Subcutaneous abdominal adipose tissue (tissue), 5 donors: ENCODE data around the gene ANGPTL2.

Experiments used
- H3K27ac ChIP-seq: one replicate; pipeline ENCODE4 v1.7.0; 2013; ENCODE audit warnings: low read depth, mild to moderate bottlenecking, inconsistent platforms, low read length, moderate library complexity
- H3K27me3 ChIP-seq, 5 donors: one replicate each; pipeline ENCODE4 v1.7.0; 2013; ENCODE audit warnings: low read length in 5 of 5, inconsistent platforms in 1 of 5; ENCODE audit not compliant: control insufficient read depth in 5 of 5, insufficient read depth in 4 of 5
- H3K36me3 ChIP-seq, 5 donors: one replicate each; pipeline ENCODE4 v1.7.0; 2013; ENCODE audit warnings: low read length in 5 of 5; ENCODE audit not compliant: control insufficient read depth in 5 of 5, insufficient read depth in 5 of 5
- H3K4me1 ChIP-seq, 5 donors: one replicate each; pipeline ENCODE4 v1.7.0; 2013; ENCODE audit warnings: low read length in 5 of 5, mild to moderate bottlenecking in 3 of 5, moderate library complexity in 1 of 5; ENCODE audit not compliant: control insufficient read depth in 5 of 5, insufficient read depth in 5 of 5
- H3K4me3 ChIP-seq, 5 donors: one replicate each; pipeline ENCODE4 v1.7.0; 2013; ENCODE audit warnings: low read length in 5 of 5, low read depth in 1 of 5
- H3K9ac ChIP-seq, 5 donors: one replicate each; pipeline ENCODE4 v1.7.0; 2013; ENCODE audit warnings: low read length in 5 of 5, mild to moderate bottlenecking in 4 of 5, moderate library complexity in 3 of 5
- H3K9me3 ChIP-seq, 5 donors: one replicate each; pipeline ENCODE4 v1.7.0; 2013; ENCODE audit warnings: low read length in 5 of 5; ENCODE audit not compliant: control insufficient read depth in 5 of 5
- donor health status: healthy.
- donor health status: healthy.
- donor health status: healthy.
- donor health status: healthy.
- donor health status: healthy.

Gene ANGPTL2

DNA sequence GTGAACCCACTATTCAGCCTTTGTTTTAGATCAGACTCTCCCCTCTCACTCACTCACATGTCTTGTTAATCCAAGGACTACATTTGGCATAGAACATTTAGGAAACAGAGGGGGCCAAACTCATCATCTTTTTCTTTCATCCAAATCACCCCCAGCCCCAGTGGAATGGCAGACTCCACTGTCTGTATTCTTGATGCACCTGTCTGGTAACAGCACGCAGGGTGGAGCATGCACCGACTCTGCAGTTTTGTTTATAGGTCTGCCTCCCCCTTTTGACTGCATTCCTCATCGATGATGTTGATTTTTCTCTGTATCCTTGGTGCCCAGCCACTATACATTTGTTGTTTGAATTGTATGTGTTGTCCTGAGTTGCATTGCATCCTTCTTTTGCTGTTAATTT is 66.0 kb downstream of the ANGPTL2 start:
- no peaks in the 10 kb centered on the region for H3K27me3 ChIP-seq
- H3K9ac ChIP-seq, result no peak overlapping the region
- no peak overlapping the region for H3K4me3 ChIP-seq
- no peaks in the 10 kb centered on the region for H3K36me3 ChIP-seq
- H3K9me3 ChIP-seq, result no peaks in the 10 kb centered on the region
- H3K4me1 ChIP-seq, result peaks cover 16 to 72% (median 57%) of the 10 kb centered on the region in 5 donors
- H3K27ac ChIP-seq, result no peak overlapping the region

- Histone ChIP-seq H3K4me1 (peaks cover 16 to 76% (median 58%) of the 10 kb centered on the region in 5 donors), H3K9ac (no peak overlapping the region)
Measured at GRCh38 chr9:127055745-127056402, 66.6 kb downstream of the ANGPTL2 start.

GRCh38 chr9:127053960-127054359 is 68.5 kb downstream of the ANGPTL2 start:
- H3K27me3 ChIP-seq, result no peaks in the 10 kb centered on the region
- H3K4me3 ChIP-seq, result no peak overlapping the region
- no peaks in the 10 kb centered on the region for H3K9me3 ChIP-seq
- peak overlapping the region in 2 of 5 donors; percentile 18 to 33 for H3K9ac ChIP-seq
- H3K36me3 ChIP-seq, result no peaks in the 10 kb centered on the region
- H3K27ac ChIP-seq, result peak overlapping the region; percentile 80
- H3K4me1 ChIP-seq, result peaks cover 18 to 77% (median 56%) of the 10 kb centered on the region in 5 donors

More at GRCh38 chr9:127055745-127056402, 66.6 kb downstream of the ANGPTL2 start:
- no peak overlapping the region for H3K27ac ChIP-seq
- no peak overlapping the region for H3K4me3 ChIP-seq
- H3K9me3 ChIP-seq, result no peaks in the 10 kb centered on the region
- H3K36me3 ChIP-seq, result no peaks in the 10 kb centered on the region
- H3K27me3 ChIP-seq, result no peaks in the 10 kb centered on the region

GRCh38 chr9:127053057-127053821 is 69.2 kb downstream of the ANGPTL2 start:
- Histone ChIP-seq H3K4me1 (peaks cover 18 to 77% (median 54%) of the 10 kb centered on the region in 5 donors), H3K4me3 (peak overlapping the region in 2 of 5 donors; percentile 8 to 17)

DNA sequence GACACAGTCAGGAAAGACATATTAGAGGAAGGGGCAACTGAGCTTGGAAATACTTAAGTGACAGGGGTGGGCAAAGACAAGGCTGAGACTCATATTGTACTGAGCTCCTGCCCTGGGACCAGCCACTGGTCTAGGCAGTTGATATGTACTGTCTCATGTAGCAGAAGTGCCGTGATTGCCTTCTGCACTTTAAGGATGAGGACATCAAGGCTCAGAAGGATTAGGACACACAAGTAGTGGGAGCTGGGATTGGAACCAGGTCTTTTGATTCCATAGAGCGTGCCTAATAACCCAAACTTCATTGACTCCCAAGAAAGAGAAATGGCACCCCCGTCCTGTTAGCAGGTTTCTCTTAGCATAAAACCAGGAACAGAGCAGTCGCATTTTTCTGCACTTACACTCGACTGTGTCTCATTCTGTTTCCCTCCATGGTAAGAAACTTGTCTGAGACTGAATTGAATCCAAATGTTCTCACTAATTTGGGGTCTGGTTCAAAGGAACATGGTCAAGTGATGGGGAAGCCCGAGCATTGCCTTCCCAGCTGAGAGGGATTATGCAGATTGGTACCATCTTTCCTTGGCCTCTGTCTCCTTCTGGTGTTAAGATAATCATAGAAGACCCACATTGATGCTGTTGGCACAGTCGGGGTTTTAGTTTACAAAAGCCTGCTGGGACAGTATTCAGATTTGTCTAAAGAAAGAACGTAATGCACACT is 70.4 kb downstream of the ANGPTL2 start:
- Histone ChIP-seq H3K27ac (peak overlapping the region; percentile 80), H3K36me3 (no peaks in the 10 kb centered on the region), H3K4me3 (no peak overlapping the region), H3K9ac (no peak overlapping the region), H3K9me3 (no peaks in the 10 kb centered on the region), H3K27me3 (no peaks in the 10 kb centered on the region), H3K4me1 (peaks cover 15 to 74% (median 45%) of the 10 kb centered on the region in 5 donors)

More at GRCh38 chr9:127053057-127053821, 69.2 kb downstream of the ANGPTL2 start:
- Histone ChIP-seq H3K27ac (peak overlapping the region; percentile 80), H3K27me3 (no peaks in the 10 kb centered on the region), H3K9me3 (no peaks in the 10 kb centered on the region), H3K9ac (peak overlapping the region in 2 of 5 donors; percentile 16 to 22), H3K36me3 (no peaks in the 10 kb centered on the region)

- no peaks in the 10 kb centered on the region for H3K36me3 ChIP-seq
- H3K9me3 ChIP-seq, result no peaks in the 10 kb centered on the region
- no peak overlapping the region for H3K9ac ChIP-seq
- H3K4me1 ChIP-seq, result peaks cover 15 to 72% (median 45%) of the 10 kb centered on the region in 5 donors
- no peaks in the 10 kb centered on the region for H3K27me3 ChIP-seq
- H3K27ac ChIP-seq, result peak overlapping the region; percentile 58
- no peak overlapping the region for H3K4me3 ChIP-seq
Measured at GRCh38 chr9:127050591-127051001, 71.8 kb downstream of the ANGPTL2 start.

- Histone ChIP-seq H3K27ac (peak overlapping the region; percentile 58), H3K4me3 (no peak overlapping the region), H3K36me3 (no peaks in the 10 kb centered on the region), H3K9ac (no peak overlapping the region), H3K27me3 (no peaks in the 10 kb centered on the region), H3K9me3 (no peaks in the 10 kb centered on the region), H3K4me1 (peaks cover 15 to 72% (median 45%) of the 10 kb centered on the region in 5 donors)
Measured at GRCh38 chr9:127050152-127050551, 72.3 kb downstream of the ANGPTL2 start.

GRCh38 chr9:127049581-127049980 is 72.9 kb downstream of the ANGPTL2 start:
- no peak overlapping the region for H3K9ac ChIP-seq
- H3K36me3 ChIP-seq, result no peaks in the 10 kb centered on the region
- no peaks in the 10 kb centered on the region for H3K27me3 ChIP-seq
- H3K4me1 ChIP-seq, result peaks cover 15 to 72% (median 44%) of the 10 kb centered on the region in 5 donors
- H3K4me3 ChIP-seq, result no peak overlapping the region
- no peaks in the 10 kb centered on the region for H3K9me3 ChIP-seq
- peak overlapping the region; percentile 58 for H3K27ac ChIP-seq

- H3K4me3 ChIP-seq, result peak overlapping the region in 2 of 5 donors; percentile 24 to 29
- no peaks in the 10 kb centered on the region for H3K9me3 ChIP-seq
- peak overlapping the region; percentile 80 for H3K27ac ChIP-seq
- H3K27me3 ChIP-seq, result no peaks in the 10 kb centered on the region
- H3K4me1 ChIP-seq, result peaks cover 13 to 67% (median 39%) of the 10 kb centered on the region in 5 donors
- no peaks in the 10 kb centered on the region for H3K36me3 ChIP-seq
- peak overlapping the region in 1 of 5 donors; percentile 33 for H3K9ac ChIP-seq
Measured at GRCh38 chr9:127049044-127049443, 73.4 kb downstream of the ANGPTL2 start.
